Activated naive CD4-positive, alpha-beta T cell (primary cell): ENCODE data around the gene C3orf70.
"Not testable (repeated sequence)": the region's sequence is repeated elsewhere in the genome, so short reads cannot be mapped to it uniquely, and the experiment has no call there.

ENCODE experiments used
- DNase-seq, 4 experiments: peaks; one replicate each; lab custom pipeline; 2025; lab: John Stamatoyannopoulos, UW

Gene C3orf70

GRCh38 chr3:185151101-185151963 is 1.5 kb downstream of the C3orf70 start:
- no peak for DNase-seq

- no peak for DNase-seq
Observed at GRCh38 chr3:185150561-185150960, 2.3 kb downstream of the C3orf70 start.

- no peak for DNase-seq
Observed at GRCh38 chr3:185149591-185149990, 3.3 kb downstream of the C3orf70 start.

GRCh38 chr3:185145511-185145910 is 7.3 kb downstream of the C3orf70 start:
- DNase-seq, result no peak

GRCh38 chr3:185144784-185145183 is 8.1 kb downstream of the C3orf70 start:
- no peak for DNase-seq

GRCh38 chr3:185137821-185138220 is 15.0 kb downstream of the C3orf70 start:
- no peak for DNase-seq

GRCh38 chr3:185134509-185134908 is 18.4 kb downstream of the C3orf70 start:
- no peak for DNase-seq

- DNase-seq, result no peak
Observed at GRCh38 chr3:185131602-185132256, 21.1 kb downstream of the C3orf70 start.

GRCh38 chr3:185129083-185129482 is 23.8 kb downstream of the C3orf70 start:
- no peak for DNase-seq

- no peak for DNase-seq
Observed at GRCh38 chr3:185126201-185126600, 26.7 kb downstream of the C3orf70 start.

- DNase-seq, result no peak
Observed at GRCh38 chr3:185120126-185120525, 32.7 kb downstream of the C3orf70 start.

- no peak for DNase-seq
Observed at GRCh38 chr3:185115371-185115770, 37.5 kb downstream of the C3orf70 start.

- DNase-seq, result no peak
Observed at GRCh38 chr3:185114756-185115155, 38.1 kb downstream of the C3orf70 start.

GRCh38 chr3:185112186-185112585 is 40.7 kb downstream of the C3orf70 start:
- no peak for DNase-seq

GRCh38 chr3:185109012-185109411 is 43.8 kb downstream of the C3orf70 start:
- DNase-seq, result not testable (repeated sequence)

GRCh38 chr3:185106256-185106890 is 46.5 kb downstream of the C3orf70 start:
- DNase-seq, result not testable (repeated sequence)

GRCh38 chr3:185103359-185104127 is 49.3 kb downstream of the C3orf70 start:
- no peak for DNase-seq

- no peak for DNase-seq
Observed at GRCh38 chr3:185094697-185095096, 58.2 kb downstream of the C3orf70 start.

- no peak for DNase-seq
Observed at GRCh38 chr3:185093116-185093515, 59.7 kb downstream of the C3orf70 start.

GRCh38 chr3:185090811-185091210 is 62.0 kb downstream of the C3orf70 start:
- DNase-seq, result no peak

GRCh38 chr3:185089751-185090150 is 63.1 kb downstream of the C3orf70 start:
- DNase-seq, result no peak

- DNase-seq, result no peak
Observed at GRCh38 chr3:185089343-185089742, 63.5 kb downstream of the C3orf70 start.
